ENCODE data around the gene PPM1H. TPM values are rescaled to one million over a fixed set of nuclear protein-coding genes. Genes with fewer than 3 reads are reported as not detected.

PPM1H gene
- total RNA-seq, 1 experiment from 2014 or later = 12.0 TPM

- Histone ChIP-seq H3K4me2 (ENCODE audit: low read length) (peak overlapping the region; percentile 80), H3F3A (ENCODE audit: low read length, unreplicated experiment) (no peaks in the 10 kb centered on the region), H3K9ac (ENCODE audit: low read length) (peak overlapping the region; percentile 32), H3K27ac (ENCODE audit: low read length) (peak overlapping the region; percentile 89), H3K9me3 (ENCODE audit: low read length) (no peaks in the 10 kb centered on the region), H2AFZ (ENCODE audit: low read length) (peak overlapping the region; percentile 33), H3K9me2 (replicated peaks; ENCODE audit: low read length) (no peaks in the 10 kb centered on the region), H3K4me1 (ENCODE audit: insufficient read depth, low read length) (peaks cover 45% of the 10 kb centered on the region), H3K79me2 (ENCODE audit: low read length) (peaks cover 29% of the 10 kb centered on the region), H4K20me1 (ENCODE audit: low read length) (no peaks in the 10 kb centered on the region), H3K4me3 (ENCODE audit: low read length) (peak overlapping the region; percentile 38; the same call in 1 of the 2 replicates), H3K27me3 (ENCODE audit: low read length) (no peaks in the 10 kb centered on the region), H3K36me3 (ENCODE audit: low read depth, low read length) (peaks cover 9% of the 10 kb centered on the region; the same call in 1 of the 2 replicates)
- CTCF ChIA-PET = no interaction called here
- peak; percentile 82 for DNase-seq
- peak; percentile 81 for ATAC-seq
- BruUV-seq (replicated peaks) = TSS peak; percentile 37
- POLR2A ChIA-PET (ENCODE audit: unreplicated experiment) = no interaction called here
- intact Hi-C loops (cut with micrococcal nuclease) = loop anchor here (2.0 kb wide), 1 partner anchor 60 kb away; no protein-coding TSS in a partner anchor
- TF ChIP-seq EZH2phosphoT487 (IDR thresholded peaks at IDR 0.05; ENCODE audit: borderline replicate concordance, low read length) (no peak), EZH2 (IDR thresholded peaks at IDR 0.05; ENCODE audit: low read length, unreplicated experiment) (no peak), CTCF (conservative IDR thresholded peaks at IDR 0.05; ENCODE audit: low read depth, low read length) (no peak)
Observed at GRCh38 chr12:62873116-62873825, 61.7 kb downstream of the PPM1H start.

GRCh38 chr12:62868820-62869219 is 66.1 kb downstream of the PPM1H start:
- ATAC-seq (no peak), DNase-seq (no peak)
- POLR2A ChIA-PET (ENCODE audit: unreplicated experiment) = no interaction called here
- Histone ChIP-seq H3K4me2 (ENCODE audit: low read length) (no peak overlapping the region), H3K9me2 (replicated peaks; ENCODE audit: low read length) (no peaks in the 10 kb centered on the region), H3K27me3 (ENCODE audit: low read length) (no peaks in the 10 kb centered on the region), H4K20me1 (ENCODE audit: low read length) (no peaks in the 10 kb centered on the region), H3K36me3 (ENCODE audit: low read depth, low read length) (peaks cover 4% of the 10 kb centered on the region; the same call in 1 of the 2 replicates), H3K4me1 (ENCODE audit: insufficient read depth, low read length) (peaks cover 51% of the 10 kb centered on the region), H2AFZ (ENCODE audit: low read length) (no peak overlapping the region), H3K79me2 (ENCODE audit: low read length) (peaks cover 57% of the 10 kb centered on the region), H3K9me3 (ENCODE audit: low read length) (no peaks in the 10 kb centered on the region), H3K27ac (ENCODE audit: low read length) (no peak overlapping the region), H3K4me3 (ENCODE audit: low read length) (no peak overlapping the region), H3F3A (ENCODE audit: low read length, unreplicated experiment) (no peaks in the 10 kb centered on the region), H3K9ac (ENCODE audit: low read length) (no peak overlapping the region)
- intact Hi-C loops (cut with micrococcal nuclease) = loop anchor here (5.0 kb wide), 1 partner anchor 67 kb away; no protein-coding TSS in a partner anchor
- TF ChIP-seq EZH2 (IDR thresholded peaks at IDR 0.05; ENCODE audit: low read length, unreplicated experiment) = no peak
- TF ChIP-seq CTCF (conservative IDR thresholded peaks at IDR 0.05; ENCODE audit: low read depth, low read length) = no peak
- TF ChIP-seq EZH2phosphoT487 (IDR thresholded peaks at IDR 0.05; ENCODE audit: borderline replicate concordance, low read length) = no peak
- CTCF ChIA-PET = no interaction called here
- BruUV-seq (replicated peaks) = no TSS peak
